DLD1 (cell line): Measurements from ENCODE around the gene KIAA1191.

Experiments
- in situ Hi-C: cut with HindIII; loops from 2 replicates; pipeline ENCODE4 v1.10.0; 2017; ENCODE audit warnings: low sequenced_read_pairs

Gene KIAA1191

DNA sequence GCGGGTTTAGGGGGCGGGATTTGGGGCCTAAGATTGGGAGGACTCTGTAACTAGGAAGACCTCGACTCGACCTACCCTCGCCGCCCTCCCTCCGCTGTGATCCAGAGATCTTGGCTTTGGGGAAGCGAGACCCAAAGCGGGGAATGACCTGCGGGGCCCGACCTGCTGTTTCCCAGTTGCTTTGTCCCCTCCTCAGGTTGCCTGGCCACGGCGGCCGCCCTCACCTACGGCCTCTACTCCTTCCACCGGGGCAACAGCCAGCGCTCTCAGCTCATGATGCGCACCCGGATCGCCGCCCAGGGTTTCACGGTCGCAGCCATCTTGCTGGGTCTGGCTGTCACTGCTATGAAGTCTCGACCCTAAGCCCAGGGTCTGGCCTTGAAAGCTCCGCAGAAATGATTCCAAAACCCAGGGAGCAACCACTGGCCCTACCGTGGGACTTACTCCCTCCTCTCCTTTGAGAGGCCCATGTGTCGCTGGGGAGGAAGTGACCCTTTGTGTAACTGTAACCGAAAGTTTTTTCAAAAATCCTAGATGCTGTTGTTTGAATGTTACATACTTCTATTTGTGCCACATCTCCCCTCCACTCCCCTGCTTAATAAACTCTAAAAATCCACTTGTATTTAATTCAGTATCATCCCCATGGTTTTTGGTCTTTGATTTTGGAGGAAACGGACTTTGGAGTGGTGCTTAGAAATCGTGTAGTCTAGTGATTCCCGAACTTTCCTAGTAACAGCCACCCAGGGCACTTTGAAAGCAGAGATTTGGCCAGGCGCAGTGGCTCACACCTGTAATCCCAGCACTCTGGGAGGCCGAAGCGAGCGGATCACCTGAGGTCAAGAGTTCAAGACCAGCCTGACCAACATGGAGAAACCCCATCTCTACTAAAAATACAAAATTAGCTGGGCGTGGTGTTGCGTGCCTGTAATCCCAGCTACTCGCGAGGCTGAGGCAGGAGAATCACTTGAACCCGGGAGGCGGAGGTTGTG is 27.9 kb upstream of the KIAA1191 start:
- in situ Hi-C loops: no loop called here

DNA sequence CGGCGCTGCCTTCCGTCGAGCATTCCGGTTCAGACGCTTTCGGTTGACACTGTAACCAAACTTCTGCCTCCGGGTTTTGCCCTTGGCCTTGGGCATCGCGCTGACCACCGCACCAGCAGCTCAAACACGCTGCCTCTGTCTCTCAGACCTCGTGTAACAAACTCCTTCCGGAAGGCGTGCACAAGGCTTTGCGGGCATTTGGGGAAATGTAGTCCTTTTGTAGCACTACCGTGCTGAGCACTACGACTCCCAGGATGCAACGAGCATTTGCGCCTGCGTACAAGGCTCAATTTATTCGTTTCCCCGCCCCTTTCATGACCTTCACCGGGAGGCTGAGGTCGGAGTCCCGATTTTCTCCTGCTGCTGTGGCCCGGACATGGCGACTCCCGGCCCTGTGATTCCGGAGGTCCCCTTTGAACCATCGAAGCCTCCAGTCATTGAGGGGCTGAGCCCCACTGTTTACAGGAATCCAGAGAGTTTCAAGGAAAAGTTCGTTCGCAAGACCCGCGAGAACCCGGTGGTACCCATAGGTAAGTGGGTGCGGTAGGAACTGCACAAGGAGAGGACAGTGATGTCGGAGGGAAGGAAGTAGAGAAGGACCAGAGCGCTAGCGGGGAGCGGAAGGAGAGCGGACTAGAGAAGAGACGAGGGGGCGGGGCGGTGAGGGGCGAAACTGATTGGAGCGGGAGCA is 27.0 kb upstream of the KIAA1191 start, which contains the start of the genes HIGD2A and NOP16:
Gene HIGD2A (plus strand): TSS at position 308 of the 691 bp plus-strand sequence. CDS start 69 bp downstream, at position 377.
Gene NOP16 (minus strand): TSS at position 155 of the 691 bp plus-strand sequence. CDS start 59 bp downstream, at position 96.
- in situ Hi-C loops: no loop called here

DNA sequence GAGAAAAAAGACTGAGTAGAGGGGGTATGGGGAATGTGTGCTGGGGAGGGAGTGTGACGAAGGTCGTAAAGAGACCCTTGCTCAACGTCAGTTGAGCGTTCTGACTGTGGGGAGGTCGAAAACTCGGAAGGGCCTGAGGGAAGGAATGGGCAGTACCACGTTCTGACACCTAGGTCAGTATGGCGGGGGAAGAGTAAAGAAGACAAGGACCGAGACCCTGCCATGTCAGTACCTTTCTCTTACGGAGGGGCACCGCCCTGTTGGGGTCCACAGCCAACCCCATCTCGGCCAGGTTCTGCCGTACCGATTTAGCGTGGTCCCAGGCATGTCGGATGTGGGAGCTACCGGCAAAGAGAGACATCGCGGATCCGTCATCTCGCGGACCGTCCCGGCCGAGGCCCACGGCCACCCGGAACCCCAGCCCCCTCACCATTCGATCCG is 26.5 kb upstream of the KIAA1191 start:
- in situ Hi-C loops: no loop called here

DNA sequence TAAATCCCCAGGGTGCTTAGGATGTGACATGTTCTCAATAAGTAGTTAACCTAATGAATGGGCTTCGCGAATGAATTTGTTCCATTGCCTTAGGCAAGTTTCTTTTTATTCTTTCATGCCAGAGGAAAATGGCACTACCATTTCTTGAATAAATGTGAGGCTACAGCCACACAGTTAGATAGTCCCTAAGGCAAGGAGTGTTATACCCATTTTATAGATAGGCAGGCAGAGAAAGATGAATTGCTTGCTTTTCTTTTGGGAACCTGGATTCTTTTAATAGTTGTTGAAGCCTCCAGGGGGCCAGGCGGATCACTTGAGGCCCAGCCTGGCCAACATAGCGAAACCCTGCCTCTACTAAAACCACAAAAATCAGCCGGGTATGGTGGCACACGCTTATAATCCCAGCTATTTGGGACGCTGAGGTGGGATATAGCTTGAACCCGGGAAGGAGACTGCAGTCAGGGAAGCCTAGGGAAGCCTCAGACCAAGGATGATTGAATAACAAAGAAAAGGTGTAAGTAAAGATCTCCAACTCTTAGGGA is 25.9 kb upstream of the KIAA1191 start:
- in situ Hi-C loops: no loop called here

DNA sequence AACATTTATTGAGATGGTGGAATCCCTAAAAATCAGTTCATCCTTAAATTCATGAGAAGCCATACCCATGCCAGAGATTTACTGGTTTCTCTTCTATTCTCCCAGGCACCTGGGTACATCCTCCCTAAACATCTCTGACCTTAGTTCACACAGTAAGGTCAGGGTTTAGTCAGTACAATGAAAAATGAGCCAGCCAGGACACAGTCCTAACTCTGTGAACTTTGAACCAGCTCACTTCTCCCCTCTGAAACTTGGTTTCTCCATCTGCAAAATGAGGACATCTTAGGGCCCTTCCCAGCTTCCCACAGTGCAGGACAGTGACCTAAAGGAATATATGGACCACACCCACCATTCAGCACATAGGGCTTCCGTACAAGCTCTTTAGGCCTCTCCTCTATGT is 24.9 kb upstream of the KIAA1191 start:
- in situ Hi-C loops: no loop called here

DNA sequence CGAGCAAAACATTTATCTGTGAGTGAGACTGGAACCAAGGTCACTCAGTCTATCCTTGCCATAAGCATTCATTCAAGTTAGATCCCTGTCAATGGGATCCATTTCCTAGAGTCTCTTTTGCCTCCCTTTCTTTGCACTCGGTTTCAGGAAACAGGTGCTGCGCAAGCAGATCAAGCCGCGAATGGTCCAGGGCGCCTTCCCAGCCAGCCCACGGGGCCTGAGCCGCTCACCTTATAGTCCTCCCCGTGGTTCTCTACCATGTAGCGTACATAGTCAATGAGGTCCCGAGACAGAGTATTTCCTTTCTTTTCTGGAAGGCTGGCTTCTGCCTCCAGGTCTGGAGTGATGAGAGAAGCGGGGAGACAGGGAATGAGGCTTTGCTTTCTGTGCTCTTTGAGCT is 23.4 kb upstream of the KIAA1191 start:
- in situ Hi-C loops: no loop called here

DNA sequence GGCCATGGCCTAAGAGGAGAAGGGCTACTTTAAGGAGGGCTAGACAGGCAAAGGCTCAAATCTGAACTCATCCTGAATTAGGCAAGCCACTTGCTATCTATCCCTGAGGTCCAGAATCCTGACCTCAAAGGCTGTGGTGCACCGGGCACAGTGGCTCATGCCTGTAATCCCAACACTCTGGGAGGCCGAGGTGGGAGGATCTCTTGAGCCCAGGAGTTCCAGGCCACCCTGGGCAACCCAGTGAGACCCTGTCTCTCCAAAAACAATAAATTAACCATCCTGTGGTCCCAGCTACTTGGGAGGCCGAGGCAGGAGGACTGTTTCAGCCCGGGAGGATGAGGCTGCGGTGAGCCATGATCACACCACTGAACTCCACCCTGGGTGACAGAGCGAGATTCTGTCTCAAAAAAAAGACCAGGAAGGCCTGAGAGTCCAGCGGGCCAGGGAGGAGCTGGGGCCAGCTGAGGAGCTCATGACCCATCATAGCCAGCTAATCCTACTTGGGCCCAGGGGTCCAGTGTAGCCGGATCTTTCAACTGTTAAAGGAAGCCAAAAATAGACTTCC is 22.9 kb upstream of the KIAA1191 start:
- in situ Hi-C loops: no loop called here

DNA sequence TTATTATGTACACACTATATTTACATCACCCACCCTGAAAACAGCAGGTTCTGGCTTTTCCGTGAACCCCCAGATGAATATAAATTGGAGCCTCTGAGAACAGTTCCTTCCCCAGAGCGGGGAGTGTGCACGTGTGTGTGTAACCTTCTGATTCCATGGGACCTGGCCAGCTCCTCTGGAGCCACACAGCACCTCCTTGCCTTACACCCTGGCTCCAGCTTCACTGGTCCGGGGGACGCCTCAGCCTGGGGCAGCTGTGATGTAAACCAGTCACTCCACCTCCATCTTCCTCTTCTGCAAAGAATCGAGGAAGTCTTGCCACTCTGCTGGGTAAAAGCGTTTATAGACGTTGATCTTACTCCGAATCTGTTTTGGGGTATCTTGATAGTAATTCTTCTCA is 22.4 kb upstream of the KIAA1191 start:
- in situ Hi-C loops: no loop called here

DNA sequence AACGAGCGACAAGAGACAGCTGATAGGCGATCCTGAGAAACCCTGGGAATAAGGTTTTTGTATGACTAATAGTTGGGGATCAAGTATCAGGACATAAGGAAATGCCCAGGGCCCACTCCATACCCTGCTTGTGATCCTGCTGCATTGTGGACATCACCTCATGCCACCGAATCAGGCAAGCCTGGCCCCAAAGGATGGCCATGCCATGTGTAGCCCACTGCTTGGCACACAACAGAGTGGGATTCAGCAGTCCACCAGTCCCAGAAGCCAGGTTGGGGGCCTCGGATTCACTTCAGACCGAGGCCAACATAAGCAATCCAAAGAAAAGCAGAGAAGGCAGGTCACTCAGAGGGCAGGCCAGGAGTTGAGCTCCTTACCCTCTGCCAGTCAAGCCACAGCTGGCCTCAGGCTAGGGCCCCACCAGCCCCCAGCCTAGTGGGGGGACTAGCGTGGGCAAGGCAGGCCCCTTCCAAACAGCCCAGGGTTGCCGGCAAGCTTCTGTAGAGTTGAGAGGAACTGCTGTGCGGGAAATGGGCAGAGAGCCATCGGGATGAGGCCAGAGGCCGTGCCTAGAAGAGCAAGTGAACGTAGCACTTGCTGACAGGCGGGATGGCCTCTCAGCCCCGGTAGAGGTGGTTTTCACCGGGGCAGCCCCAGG is 21.8 kb upstream of the KIAA1191 start:
- in situ Hi-C loops: no loop called here

DNA sequence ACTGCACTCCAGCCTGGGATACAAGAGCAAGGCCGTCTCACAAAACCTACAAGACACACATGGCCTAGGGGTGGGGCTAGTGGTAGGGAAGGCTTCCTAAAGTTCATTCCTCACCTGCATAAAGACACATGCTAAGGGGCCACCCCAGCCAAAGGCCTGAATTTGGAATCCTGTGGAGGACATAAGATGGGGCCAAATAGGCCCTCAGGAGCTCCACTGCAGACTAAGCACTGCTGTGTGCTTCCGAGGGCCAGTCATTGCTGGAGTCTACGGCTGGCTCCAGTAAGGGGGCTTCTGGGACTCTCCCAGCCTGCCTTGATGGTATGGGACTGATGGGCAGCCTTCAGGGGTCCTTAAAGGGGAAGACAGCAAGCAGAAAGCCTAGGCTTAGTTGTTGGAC is 21.2 kb upstream of the KIAA1191 start:
- in situ Hi-C loops: no loop called here

DNA sequence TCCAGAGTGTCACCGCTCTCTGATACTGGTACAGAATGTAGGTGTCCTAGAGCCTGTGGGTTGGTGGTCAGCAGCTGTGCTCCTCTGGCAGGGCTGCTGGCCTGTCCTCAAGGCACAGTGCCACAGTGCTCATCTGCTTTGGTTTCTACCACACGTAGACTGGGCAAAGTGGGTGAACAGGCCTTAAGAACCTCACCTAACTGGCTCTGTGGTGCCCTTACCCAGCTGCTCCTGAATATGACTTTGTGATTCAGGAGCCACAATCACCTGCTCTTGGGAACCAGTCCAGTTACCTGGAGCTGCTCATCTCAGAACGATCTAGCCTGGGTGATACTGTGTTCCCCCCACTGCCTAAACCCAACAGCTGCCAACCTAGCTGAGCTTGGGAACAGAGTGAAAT is 20.4 kb upstream of the KIAA1191 start:
- in situ Hi-C loops: no loop called here

DNA sequence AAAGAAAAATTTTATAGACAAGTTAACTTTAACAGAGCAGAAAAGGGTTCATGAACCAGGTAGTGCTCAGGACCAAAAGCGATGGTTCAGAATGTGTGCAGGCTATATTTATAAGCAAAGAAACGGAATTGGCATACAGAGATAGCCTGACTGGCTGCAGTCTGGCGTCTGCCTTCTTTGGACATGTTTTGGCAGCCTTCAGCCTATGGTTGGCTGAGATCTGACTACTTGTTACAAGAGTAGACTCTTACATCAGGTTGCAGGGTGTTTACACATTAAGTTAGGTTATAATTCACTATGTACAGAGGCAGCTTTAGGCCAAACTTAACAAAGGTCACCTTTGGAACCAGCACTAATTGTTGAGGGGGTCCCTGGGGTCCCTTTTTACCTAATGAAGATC is 19.9 kb upstream of the KIAA1191 start:
- in situ Hi-C loops: no loop called here

DNA sequence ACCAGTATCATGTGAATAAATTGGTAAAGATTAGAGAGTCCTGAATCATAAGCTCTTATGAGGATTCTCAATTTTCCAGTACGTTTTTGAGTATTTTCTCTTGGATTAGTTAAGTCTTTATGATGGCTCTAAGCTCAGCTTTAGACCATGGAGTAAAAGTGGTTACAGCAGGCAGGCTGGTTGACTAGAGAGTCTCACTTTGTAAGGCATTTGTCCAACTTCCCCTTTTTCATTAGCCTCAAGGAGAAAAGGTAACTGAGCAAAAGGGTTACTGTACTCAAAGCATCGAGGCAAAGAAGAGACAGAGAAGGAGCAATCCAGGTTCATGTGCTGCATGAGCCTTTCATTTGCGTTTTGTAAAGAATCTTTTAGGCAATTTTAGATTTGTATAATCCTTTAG is 18.3 kb upstream of the KIAA1191 start:
- in situ Hi-C loops: no loop called here

DNA sequence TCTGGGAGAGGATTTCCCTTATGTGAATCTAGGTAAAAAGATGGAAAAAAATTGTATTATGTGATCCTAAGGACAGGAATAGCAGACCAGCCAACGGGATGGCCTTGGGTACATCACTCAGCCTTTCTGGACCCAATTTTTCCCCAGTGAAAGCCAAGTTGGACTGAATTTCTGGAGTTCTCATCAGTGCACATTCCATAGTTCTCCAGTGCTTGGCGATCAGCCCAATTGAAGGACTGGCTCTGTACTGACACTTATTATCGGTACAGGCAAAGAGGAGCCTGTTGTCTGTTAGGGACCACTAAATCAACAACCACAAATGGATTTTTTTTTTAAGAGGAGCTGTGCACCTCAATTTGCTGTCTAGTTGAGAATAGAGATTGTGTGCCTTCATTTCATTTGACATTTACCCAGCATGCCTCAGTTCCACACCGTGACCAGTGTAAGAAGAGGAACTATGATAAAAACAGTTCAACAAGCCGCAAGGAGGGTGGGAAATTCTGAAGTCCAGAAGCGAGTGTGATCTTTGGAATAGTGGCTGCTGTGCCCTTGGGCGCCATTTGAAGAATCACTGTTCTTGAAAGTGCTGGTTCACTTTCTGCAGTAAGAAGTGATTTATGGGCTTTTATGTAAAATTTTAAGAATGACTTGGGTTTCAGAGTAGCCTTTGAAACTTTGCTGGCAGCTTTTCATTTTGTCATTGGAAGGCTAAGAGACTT is 11.7 kb upstream of the KIAA1191 start:
- in situ Hi-C loops: no loop called here

DNA sequence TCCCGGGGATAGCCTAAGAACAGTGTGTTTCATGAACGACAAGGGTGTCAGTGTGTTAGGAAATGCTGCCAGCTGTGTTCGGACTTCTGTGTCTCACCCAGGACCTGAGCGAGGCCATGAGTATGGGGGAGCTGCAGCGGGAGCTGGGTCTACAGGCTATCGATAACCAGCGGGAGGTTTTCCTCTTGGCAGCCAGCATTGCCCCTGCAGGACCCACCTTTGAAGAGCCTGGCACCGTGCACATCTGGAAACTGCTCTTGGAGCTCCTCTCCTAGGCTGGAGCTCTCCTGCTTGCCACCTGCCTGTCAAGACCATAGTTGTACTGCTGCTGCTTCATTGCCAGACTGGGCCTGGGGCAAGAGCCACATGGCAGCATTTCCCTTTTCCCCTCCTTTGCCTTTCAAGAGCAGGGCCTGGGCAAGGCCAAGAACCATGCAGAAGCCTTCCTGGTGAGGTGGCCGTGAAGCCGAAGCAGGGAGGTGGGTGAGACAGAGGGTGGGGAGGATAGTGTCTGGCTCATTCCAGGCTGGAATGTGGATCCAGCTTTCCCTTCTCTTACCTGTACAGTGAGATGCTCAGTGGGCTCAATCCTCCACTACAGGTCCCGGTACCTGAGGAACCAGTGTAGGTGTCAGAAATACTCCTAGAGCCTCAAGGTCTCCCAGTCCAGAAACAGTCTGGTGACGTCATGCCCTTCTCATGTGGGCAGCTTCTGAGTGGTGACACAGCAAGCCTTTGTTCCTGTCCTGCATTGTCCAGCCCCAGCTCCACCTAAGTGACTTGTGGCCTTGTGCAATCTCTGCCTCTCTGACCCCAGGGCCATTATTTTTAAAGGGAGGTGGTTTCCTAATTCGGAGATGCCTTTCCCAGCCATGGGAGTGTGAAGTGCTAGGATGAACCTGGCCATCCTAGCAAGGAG is 10.3 kb upstream of the KIAA1191 start:
- in situ Hi-C loops: no loop called here

DNA sequence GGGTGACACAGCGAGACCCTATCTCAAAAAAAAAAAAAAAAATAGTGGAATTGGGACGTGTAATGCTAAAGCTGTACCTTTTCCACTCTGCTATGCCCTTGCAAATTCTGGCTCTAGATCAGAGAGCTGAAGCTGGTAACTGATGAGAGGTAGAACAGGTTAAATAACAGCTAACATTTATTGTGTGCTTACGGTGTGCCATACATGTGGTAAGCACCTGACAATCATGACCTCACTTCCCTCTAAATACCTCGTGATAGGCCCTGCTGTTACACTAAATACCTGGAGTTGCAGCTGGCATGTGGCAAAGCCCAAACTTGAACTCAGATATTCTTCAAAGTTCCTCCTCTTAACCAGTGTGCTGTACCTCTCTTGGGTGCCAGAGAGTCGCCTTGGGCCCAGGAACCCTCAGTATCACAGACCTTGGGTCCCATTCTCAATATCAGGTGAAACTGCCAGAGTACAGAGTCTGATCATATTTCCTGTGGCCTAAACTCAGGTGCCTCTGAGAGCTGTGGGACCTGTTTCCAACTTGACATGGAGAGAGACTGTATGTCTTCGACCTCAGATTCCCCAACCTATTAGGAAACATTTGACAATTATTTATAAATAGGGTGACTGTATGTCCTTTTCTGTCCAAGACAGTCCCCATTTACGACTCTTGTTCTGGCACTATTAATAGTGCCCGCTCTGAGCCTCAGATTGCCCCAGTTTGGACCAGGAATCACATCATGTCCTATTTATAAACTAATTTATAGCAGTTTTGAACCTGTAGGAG is 8.6 kb upstream of the KIAA1191 start:
- in situ Hi-C loops: no loop called here

DNA sequence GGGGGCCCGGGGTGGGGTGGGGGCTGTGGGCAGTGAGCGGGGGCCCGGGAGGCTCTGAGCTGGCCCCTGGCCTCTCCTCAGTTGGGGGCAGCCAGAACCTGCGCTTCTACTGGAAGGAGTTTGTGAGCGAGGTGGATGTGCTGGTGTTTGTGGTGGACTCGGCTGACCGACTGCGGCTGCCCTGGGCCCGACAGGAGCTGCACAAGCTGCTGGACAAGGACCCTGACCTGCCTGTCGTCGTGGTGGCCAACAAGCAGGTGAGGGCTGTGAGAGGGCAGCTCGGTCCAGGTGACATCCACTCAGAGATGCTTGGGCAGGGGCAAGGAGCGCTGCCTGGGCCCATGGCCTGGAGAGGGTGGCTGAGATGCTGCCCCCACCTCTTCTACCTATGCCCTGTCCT is 7.2 kb upstream of the KIAA1191 start:
- in situ Hi-C loops: no loop called here

DNA sequence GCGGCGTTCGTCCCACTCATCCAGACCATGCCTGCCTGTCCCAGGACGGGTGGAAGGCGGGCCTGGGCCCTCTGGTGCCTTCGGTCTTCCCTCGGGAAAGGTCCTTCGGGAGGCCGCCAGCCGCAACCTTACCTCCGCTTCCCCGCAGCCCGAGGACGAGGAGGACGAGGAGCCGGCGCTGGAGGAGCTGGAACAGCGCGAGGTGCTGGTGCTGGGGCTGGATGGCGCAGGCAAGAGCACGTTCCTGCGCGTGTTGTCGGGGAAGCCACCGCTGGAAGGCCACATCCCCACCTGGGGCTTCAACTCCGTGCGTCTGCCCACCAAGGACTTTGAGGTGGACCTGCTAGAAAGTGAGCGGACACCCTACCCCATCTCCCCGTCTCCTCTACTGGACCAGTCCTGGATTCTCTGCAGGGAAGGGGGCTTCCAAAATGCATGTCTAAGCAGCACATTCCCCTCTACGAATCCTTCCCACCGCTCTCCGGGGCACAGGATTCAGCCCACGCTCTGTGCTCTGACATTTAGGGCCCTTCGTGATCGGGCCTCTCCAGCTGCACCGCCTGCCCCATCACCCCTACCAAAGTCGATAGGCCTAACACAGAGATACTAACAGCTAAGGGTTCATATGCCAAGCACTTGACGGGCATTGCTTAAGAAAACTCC is 4.8 kb upstream of the KIAA1191 start:
- in situ Hi-C loops: no loop called here
